H1 (cell line): Measurements from ENCODE around the gene ABCD1. TPM values are rescaled to one million over a fixed set of nuclear protein-coding genes. Genes with fewer than 3 reads are reported as not detected.

ENCODE experiments used
- KDM4A ChIP-seq: IDR thresholded peaks from one replicate; pipeline ENCODE4 v1.7.1; 2012; ENCODE audit warnings: low read depth, mild to moderate bottlenecking, moderate library complexity, low read length, inconsistent platforms; ENCODE audit not compliant: severe bottlenecking
- POU5F1 ChIP-seq: IDR thresholded peaks from 2 replicates; pipeline ENCODE4 v1.6.1; 2011; ENCODE audit warnings: low read depth, mild to moderate bottlenecking, low read length, moderate library complexity
- TAF1 ChIP-seq: IDR thresholded peaks from 2 replicates; pipeline ENCODE4 v1.6.1; 2011; ENCODE audit warnings: mild to moderate bottlenecking, low read depth, low read length
- polyA plus RNA-seq, 7 experiments: library from polyadenylated mRNA; depleted of rRNA in 3 of 7; stranded (reverse) in 5 of 7; unstranded in 2 of 7; fragments of >200 nt in 5 of 7; fragments of 200-250 nt in 2 of 7; gene quantifications; 1 replicate in 5 of 7; 2 replicates in 1 of 7; 4 replicates in 1 of 7; pipeline versions ENCODE4 v1.2.1 to v1.2.3, GENCODE V29; 2011 to 2013; ENCODE audit warnings: missing spikeins in 2 of 7, mixed read lengths in 2 of 7
- total RNA-seq: library from RNA; stranded (reverse); fragmentation: NEBNext Ultra II Directional; extraction: Animal tissue kit (Norgen Biotek cat#: 25700); gene quantifications from 2 replicates; pipeline ENCODE4 v1.2.1, GENCODE V29; 2021

ABCD1 gene
- total and polyA plus RNA-seq, 2 of the 8 experiments (the other 6 are each of a cell fraction or from before 2014, with no cell fraction given): 3.1 to 6.6 TPM

- TF ChIP-seq POU5F1 (no peak), KDM4A (no peak), TAF1 (no peak)
These were observed 36.1 kb upstream of the ABCD1 start (continued) for GRCh38 chrX:153688506-153688905.
